ENCODE measurements around the gene NEFH. TPM values are rescaled to one million over a fixed set of nuclear protein-coding genes. Genes with fewer than 3 reads are reported as not detected.

The NEFH gene
- total RNA-seq, 1 donor from 2014 or later: 0.62 TPM

DNA sequence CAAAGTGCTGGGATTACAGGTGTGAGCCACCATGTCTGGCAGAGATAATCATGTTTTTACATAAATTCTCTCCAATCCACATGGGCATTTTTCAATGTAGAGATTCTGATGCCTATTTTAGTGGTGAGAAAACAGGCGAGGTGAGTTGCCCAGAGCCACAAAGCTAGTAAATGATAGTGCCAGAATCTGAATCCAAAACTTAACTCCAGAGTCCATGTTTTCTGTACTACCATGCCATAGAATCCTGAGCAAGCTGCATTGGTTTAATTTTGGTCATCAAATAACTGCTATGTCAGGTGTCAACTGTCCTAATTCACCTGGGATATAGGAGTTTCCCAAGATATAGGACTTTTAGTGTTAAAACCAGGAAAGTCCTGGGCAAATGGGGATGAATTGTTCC, 13.6 kb downstream of the NEFH start:
- DNase-seq: no peak

DNA sequence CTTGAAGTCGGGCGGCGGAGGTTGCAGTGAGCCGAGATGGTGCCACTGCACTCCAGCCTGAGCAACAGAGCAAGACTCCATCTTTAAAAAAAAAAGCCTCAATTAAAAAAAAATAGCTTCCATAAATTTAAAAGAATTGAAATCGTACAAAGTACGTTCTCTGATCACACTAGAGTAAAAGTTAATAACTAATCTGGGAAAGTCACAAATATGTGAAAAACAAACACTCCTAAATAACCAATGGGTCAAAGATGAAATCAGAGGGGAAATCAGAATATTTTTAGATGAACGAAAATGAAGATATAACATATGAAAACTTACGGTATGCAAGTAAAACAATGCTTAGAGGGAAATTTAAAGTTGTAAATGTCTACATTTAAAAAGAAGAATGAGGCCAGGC, 19.8 kb downstream of the NEFH start:
- DNase-seq: no peak

DNA sequence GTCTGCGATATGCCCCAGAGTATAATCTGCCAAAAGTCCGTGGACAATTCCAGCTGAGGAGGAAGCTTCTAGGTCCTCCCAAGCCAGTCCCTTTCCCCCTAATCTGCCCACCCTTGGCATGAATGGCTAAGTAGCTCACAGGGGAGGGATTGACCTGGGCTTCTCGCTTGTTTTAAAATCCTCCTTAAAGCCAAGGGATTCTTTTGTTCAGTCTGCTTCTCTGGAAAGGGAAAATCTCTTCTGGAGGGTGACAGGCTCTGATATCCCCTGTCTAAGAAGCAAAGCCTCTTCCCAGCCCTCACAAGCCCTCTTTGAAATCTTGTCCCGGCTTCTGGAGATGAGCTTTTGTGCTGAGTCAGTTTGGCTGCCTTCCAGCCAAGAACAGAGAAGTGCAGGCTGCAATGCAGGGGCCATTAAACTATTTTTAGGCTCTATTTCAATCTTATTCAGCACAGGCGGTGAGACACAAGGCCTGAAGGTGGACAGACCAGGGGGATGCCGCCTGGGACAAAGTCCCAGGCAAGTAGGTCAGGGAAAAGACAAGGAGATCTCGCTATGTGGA, 23.9 kb downstream of the NEFH start:
- peak; percentile 76 for DNase-seq

GRCh38 chr22:29509298-29509697, 29.3 kb downstream of the NEFH start:
- no peak for DNase-seq

- DNase-seq: no peak
Measured at GRCh38 chr22:29509815-29510214, 29.8 kb downstream of the NEFH start.

DNA sequence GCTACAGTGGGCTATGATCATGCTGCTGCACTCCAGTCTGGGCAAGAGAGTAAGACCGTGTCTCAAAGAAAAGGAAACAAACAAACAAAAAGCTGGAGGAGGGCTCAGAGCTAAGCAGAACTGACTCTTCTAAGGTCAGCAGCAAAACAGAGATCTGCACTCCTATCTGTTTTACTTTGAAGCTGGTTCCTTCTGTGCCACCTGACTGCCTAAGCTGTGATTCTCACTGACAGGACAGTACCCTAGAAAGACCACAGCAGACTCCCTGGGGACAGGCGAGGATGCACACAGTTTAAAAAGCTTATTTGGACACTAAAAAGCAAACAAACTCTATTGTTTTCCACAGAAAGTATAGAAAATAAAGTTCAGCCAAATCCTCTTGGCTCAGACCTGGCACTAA, 30.5 kb downstream of the NEFH start:
- DNase-seq: no peak

DNA sequence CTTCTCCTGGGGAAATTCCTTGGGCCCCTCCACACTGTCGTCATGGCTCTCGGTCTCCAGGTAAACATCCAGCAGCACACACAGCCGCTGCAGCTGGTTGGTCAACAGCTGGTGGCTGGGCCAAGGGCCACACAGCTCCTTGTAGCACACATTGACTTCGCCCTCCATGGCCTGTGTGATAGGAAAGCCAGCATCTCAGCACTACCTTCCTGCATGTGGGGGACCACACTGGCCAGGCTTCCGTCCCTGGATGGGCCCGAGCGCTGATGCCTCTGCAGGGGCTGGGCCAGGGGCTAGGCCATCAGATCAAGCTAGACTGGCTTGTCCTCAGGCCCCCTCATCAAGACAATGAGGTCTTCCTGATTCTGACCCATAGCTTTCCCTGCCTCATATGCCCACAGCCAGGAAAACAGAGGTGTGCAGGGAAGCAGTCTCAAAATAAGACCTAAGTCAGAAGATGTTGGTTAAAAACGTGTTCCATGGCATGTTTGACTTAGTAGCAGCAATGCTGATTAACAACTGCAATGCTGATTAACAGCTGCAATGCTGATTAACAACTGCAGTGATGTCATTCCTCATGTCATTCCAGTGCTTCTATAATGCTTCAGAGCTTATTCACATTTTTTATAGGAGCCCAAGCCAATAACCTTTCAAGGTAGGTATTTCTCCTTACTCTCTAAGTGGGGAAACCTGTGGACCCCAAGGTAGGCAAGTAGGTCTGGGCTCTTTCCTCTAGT, 31.3 kb downstream of the NEFH start:
- DNase-seq: no peak

DNA sequence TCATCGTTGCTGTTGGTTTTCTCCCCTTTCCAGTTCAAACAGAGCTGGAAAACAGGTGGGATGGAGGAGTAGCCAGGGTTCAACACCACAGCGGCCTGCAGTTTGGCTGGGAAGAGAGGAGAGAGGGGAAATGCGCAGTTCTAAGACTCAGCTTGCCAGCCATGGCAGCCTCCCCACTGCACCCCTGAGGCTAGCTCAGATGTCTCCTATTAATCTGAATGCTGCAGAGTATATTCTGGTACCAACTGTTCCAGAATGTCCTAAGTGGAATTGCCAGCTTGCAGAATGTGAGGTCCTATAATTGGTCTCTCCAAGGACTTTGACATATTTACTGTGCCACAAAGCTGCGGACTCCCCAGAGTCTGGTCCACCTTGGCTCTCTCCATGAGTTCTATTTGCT, 32.0 kb downstream of the NEFH start:
- DNase-seq: no peak

DNA sequence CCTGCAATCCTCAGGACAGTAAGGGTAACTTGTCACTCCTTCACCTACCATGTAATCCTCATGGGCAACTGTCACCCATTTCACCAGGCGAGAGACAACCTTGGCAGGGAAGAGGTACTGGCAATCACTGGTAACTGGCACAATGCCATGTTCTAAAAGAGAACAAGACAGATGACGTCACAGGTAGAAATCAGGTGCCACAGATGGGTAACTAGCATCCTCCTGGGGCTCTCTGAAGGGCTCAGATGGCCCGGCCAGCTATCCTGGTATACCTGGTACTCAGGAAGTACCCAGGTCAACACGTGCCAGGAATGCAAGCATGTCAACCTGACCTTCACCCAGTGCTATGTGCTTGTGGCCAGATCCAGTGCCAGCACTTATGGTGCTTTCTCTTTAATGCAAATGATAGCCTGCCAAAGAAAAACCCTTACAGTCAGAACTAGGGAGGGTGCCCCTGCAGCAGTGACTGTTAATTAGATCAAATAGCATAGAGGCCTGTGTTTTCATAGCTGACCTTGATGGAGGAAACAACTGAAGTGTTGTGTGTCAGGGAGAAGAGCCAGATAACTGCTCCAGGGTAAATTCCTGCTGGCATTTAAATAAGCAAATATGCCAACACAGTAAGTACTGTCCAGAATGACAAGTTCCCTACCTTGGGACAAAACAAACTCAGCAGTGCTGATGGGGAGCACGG, 37.3 kb downstream of the NEFH start:
- DNase-seq: no peak

GRCh38 chr22:29518427-29518826, 38.4 kb downstream of the NEFH start:
- DNase-seq: no peak

DNA sequence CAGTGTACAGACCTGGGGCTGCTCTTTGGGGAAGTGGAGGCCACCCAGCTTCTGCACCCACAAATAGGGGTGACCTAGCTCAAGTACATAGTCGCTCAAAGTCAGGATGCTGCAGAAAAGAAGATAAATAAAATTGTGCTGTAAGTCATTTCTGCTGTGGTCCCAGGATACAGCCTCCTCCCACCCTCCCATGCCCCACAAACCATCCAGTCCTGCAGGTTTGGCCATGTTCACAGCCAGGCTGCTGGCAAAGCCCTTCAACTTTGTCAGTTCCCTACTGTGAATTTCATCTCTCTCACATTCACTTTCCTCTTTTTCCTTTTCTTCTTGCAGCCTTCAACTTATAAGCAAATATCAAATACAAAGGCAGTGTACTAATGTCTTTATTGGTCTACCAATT, 40.0 kb downstream of the NEFH start:
- DNase-seq: no peak

GRCh38 chr22:29520851-29521250, 40.8 kb downstream of the NEFH start:
- DNase-seq: no peak

GRCh38 chr22:29521526-29521925, 41.5 kb downstream of the NEFH start:
- no peak for DNase-seq

GRCh38 chr22:29523761-29524160, 43.7 kb downstream of the NEFH start:
- DNase-seq: no peak

DNA sequence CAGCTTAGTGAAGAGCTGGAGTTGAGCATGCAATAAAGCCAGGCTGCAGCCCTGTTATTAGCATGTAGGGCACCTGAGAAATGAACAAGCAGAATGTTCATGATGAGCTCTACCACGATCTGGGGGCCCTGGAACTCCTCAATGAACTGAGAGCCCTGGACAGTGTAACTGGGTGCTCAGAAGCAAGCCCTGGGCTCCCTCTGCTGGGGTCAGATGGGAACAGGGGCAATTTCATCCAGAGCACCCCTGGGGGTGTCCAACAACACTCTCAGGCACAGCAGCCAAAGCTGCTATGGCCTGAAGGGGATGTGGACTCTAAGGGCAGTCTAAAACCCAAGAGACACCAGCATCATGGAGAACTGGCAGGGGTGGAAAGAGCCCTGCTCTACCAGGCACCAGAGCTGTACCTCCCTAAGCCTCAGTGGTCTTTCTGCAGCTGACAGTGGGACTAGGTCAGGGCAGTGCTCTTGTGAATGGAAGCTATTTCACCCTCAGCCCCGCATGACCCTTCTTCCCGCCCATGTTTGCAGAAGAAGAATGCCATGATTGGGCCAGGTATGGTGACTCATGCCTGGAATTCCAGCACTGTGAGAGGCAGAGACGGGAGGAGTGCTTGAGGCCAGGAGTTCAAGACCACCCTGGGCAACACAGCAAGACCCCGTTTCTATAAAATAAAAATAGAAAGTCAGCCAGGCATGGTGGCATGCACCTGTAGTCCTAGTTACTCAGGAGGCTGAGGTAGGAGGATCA, 44.6 kb downstream of the NEFH start:
- DNase-seq: no peak

- no peak for DNase-seq
Measured at GRCh38 chr22:29528144-29528543, 48.1 kb downstream of the NEFH start.

GRCh38 chr22:29530716-29531115, 50.7 kb downstream of the NEFH start:
- DNase-seq: no peak

DNA sequence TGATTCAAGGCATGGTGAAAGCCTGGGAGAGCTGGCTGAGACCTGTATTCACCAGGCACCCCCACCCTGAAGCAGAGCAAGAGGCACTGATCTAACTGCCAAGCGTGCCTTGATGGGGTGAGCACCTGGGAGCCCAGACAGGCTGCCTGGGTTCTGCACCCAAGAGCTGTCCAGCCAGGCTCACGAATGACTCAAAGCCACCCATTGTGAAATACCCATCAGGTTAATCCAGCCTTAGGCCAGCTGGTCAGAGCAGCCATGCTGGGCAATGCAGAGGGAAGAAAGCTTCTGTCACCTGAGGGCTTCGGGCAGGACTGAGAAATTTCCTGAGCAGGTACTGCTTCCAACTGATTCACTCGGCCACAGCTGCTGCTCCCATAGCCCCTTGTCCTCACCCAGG, 51.4 kb downstream of the NEFH start:
- DNase-seq: no peak

DNA sequence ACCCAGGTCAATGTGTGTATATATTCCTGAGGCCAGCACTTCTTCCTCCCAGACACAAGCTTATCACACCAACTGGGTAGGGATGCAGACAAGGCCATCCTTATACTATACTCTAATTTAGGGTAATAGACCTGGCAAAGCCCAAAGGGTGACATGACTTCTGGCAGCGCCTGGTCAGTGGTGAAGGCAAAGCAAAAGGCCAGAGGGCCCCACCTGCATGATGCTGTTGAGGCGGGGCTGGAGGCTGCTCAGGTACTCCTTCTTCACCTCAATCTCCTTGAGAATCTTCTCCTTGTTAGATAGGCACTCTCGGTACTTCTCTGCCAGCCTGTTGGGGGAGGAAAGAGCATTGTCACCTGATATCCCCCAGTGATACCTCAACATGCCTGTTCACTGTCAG, 56.4 kb downstream of the NEFH start:
- DNase-seq: no peak

GRCh38 chr22:29539105-29539504, 59.1 kb downstream of the NEFH start:
- DNase-seq: no peak

Data from tongue (tissue), 2 donors.